ENCODE results near the gene PRKAR1B. TPM values are rescaled to one million over a fixed set of nuclear protein-coding genes. Genes with fewer than 3 reads are reported as not detected.

PRKAR1B gene
- total and polyA plus RNA-seq, 9 donors: 14.3 to 49.0 (median 34.0) TPM

GRCh38 chr7:594212-594913 lies 132.7 kb downstream of the PRKAR1B start:
- no peaks in the 10 kb centered on the region for H3K36me3 ChIP-seq
- H3K27me3 ChIP-seq: no peaks in the 10 kb centered on the region
- H3K4me1 ChIP-seq (ENCODE audit: insufficient read depth): no peaks in the 10 kb centered on the region
- TF ChIP-seq POLR2A (IDR thresholded peaks at IDR 0.05): no peak
- no peak for TF ChIP-seq EP300 (IDR thresholded peaks at IDR 0.05)
- TF ChIP-seq CTCF (IDR thresholded peaks at IDR 0.05): no peak
- H3K27ac ChIP-seq: no peak overlapping the region
- H3K4me3 ChIP-seq: no peak overlapping the region
- DNase-seq: no peak
- 93 to 95% (median 95%) methylated on average over 16 of the region's 16 CpGs for whole genome bisulfite sequencing, 3 donors
- H3K9me3 ChIP-seq: no peaks in the 10 kb centered on the region
- intact Hi-C loops (cut with DNase I): no loop called here

GRCh38 chr7:593324-594115 lies 133.6 kb downstream of the PRKAR1B start:
- Histone ChIP-seq H3K9me3 (no peaks in the 10 kb centered on the region), H3K27ac (peak overlapping the region in 1 of 2 donors; percentile 6), H3K4me3 (no peak overlapping the region), H3K4me1 (ENCODE audit: insufficient read depth) (no peaks in the 10 kb centered on the region), H3K36me3 (no peaks in the 10 kb centered on the region), H3K27me3 (no peaks in the 10 kb centered on the region)
- 81 to 87% (median 86%) methylated on average over 34 of the region's 34 CpGs for WGBS, 3 donors
- no peak for TF ChIP-seq EP300 (IDR thresholded peaks at IDR 0.05)
- TF ChIP-seq CTCF (IDR thresholded peaks at IDR 0.05): no peak
- TF ChIP-seq POLR2A (IDR thresholded peaks at IDR 0.05): no peak
- intact Hi-C loops (cut with DNase I): no loop called here
- no peak for DNase-seq

- peaks cover 3% of the 10 kb centered on the region for H3K4me1 ChIP-seq (ENCODE audit: insufficient read depth)
- WGBS, 3 donors: 93 to 95% (median 93%) methylated on average over 42 of the region's 42 CpGs
- intact Hi-C loops (cut with DNase I): no loop called here
- no peak for TF ChIP-seq POLR2A (IDR thresholded peaks at IDR 0.05)
- no peak for TF ChIP-seq CTCF (IDR thresholded peaks at IDR 0.05)
- TF ChIP-seq EP300 (IDR thresholded peaks at IDR 0.05): no peak
- no peak overlapping the region for H3K27ac ChIP-seq
- H3K4me3 ChIP-seq: no peak overlapping the region
- no peaks in the 10 kb centered on the region for H3K9me3 ChIP-seq
- H3K27me3 ChIP-seq: no peaks in the 10 kb centered on the region
- no peak for DNase-seq
- H3K36me3 ChIP-seq: no peaks in the 10 kb centered on the region
These were observed 135.0 kb downstream of the PRKAR1B start for GRCh38 chr7:591856-592628.

GRCh38 chr7:590731-591551 lies 136.1 kb downstream of the PRKAR1B start:
- Histone ChIP-seq H3K27me3 (no peaks in the 10 kb centered on the region), H3K9me3 (no peaks in the 10 kb centered on the region), H3K4me1 (ENCODE audit: insufficient read depth) (peaks cover 3% of the 10 kb centered on the region), H3K27ac (no peak overlapping the region), H3K36me3 (no peaks in the 10 kb centered on the region), H3K4me3 (no peak overlapping the region)
- TF ChIP-seq POLR2A (IDR thresholded peaks at IDR 0.05): no peak
- TF ChIP-seq EP300 (IDR thresholded peaks at IDR 0.05): no peak
- no peak for TF ChIP-seq CTCF (IDR thresholded peaks at IDR 0.05)
- WGBS, 3 donors: 56 to 86% (median 75%) methylated on average over 41 to 45 of the region's 45 CpGs
- no peak for DNase-seq
- intact Hi-C loops (cut with DNase I): no loop called here
